K562 (cell line): Measurements from ENCODE around the gene ARHGEF7. TPM values are rescaled to one million over a fixed set of nuclear protein-coding genes. Genes with fewer than 3 reads are reported as not detected.

Experiments used
- ATAC-seq: fragments of 200-7000 bp; cut with Tn5 transposase; 3 replicates; pipeline ENCODE4 v1.9.1; 2020; ENCODE audit warnings: moderate library complexity
- BruUV-seq: library from RNA; stranded (reverse); fragments of 400-500 nt; replicated peaks from 2 replicates; lab custom pipeline; 2021; lab: Mats Ljungman, UMichigan
- CTCF ChIA-PET: fragments of 300-600 bp; formaldehyde crosslinking; extraction: SDS; loops from one replicate; lab custom pipeline; 2021; ENCODE audit warnings: low intra/inter-chr PET ratio; lab: Yijun Ruan, JAX
- POLR2A ChIA-PET: fragments of 300-600, 350-650 bp; sonication (Branson Sonifier 250); formaldehyde crosslinking; extraction: SDS; loops from one replicate; lab custom pipeline; 2021; ENCODE audit warnings: antibody characterized with exemption, inconsistent platforms; lab: Yijun Ruan, JAX
- DNase-seq, 4 experiments: peaks; one replicate each; pipeline versions ENCODE4 v3.0.0 to v3.0.0-alpha.2; 2011 to 2018; ENCODE audit warnings: low spot score in 3 of 4, mixed read lengths in 3 of 4; ENCODE audit errors: extremely low read depth in 1 of 4
- FAIRE-seq: peaks from 2 replicates; lab custom pipeline; 2011; peaks lifted over from hg19 to GRCh38; lab: Jason Lieb, UNC
- H2AFZ ChIP-seq: 2 replicates; pipeline ENCODE4 v1.6.0; 2011; ENCODE audit warnings: low read depth, low read length, control low read depth, inconsistent platforms
- H3K27ac ChIP-seq: fragments of 200-600 bp; 3 replicates; pipeline ENCODE4 v1.8.0; 2011; ENCODE audit warnings: low read depth, mild to moderate bottlenecking, control low read depth, inconsistent platforms, low read length, moderate library complexity, mixed read lengths; ENCODE audit errors: extremely low read depth
- H3K27me3 ChIP-seq, 2 experiments: fragments of 300-600 bp in 1 of 2; 2 replicates in 1 of 2; 3 replicates in 1 of 2; pipeline versions ENCODE4 v1.6.0 to v1.8.0; 2011; ENCODE audit warnings: inconsistent platforms in 2 of 2, low read length in 2 of 2, mild to moderate bottlenecking in 1 of 2, mixed read lengths in 1 of 2, moderate library complexity in 1 of 2; ENCODE audit not compliant: control insufficient read depth in 2 of 2, insufficient read depth in 2 of 2
- H3K36me3 ChIP-seq: fragments of 300-600 bp; 3 replicates; pipeline ENCODE4 v1.8.0; 2011; ENCODE audit warnings: mild to moderate bottlenecking, low read length, inconsistent platforms; ENCODE audit not compliant: control insufficient read depth, insufficient read depth
- H3K4me1 ChIP-seq, 2 experiments: fragments of 200-600 bp in 1 of 2; replicated peaks in 1 of 2; 2 replicates in 1 of 2; 3 replicates in 1 of 2; pipeline versions ENCODE4 v1.5.1 to v1.8.0; 2011; ENCODE audit warnings: inconsistent platforms in 2 of 2, low read length in 2 of 2, mild to moderate bottlenecking in 1 of 2, mixed read lengths in 1 of 2, moderate library complexity in 1 of 2; ENCODE audit not compliant: control insufficient read depth in 2 of 2, insufficient read depth in 2 of 2
- H3K4me2 ChIP-seq: 2 replicates; pipeline ENCODE4 v1.6.1; 2011; ENCODE audit warnings: low read length, control low read depth, inconsistent platforms, mixed read lengths; ENCODE audit not compliant: insufficient read depth
- H3K4me3 ChIP-seq: fragments of 200-600 bp; sonication (generic), shearing (Covaris generic); 2 replicates; pipeline ENCODE4 v1.5.1; 2016; ENCODE audit warnings: control low read depth, inconsistent platforms
- H3K79me2 ChIP-seq: fragments of 200-600 bp; 3 replicates; pipeline ENCODE4 v1.8.0; 2011; ENCODE audit warnings: low read length, inconsistent platforms; ENCODE audit not compliant: control insufficient read depth, insufficient read depth
- H3K9ac ChIP-seq, 2 experiments: 2 replicates each; pipeline versions ENCODE4 v1.6.0 to v1.6.1; 2011; ENCODE audit warnings: low read depth in 2 of 2, low read length in 2 of 2, control low read depth in 1 of 2, inconsistent platforms in 1 of 2, mild to moderate bottlenecking in 1 of 2, mixed read lengths in 1 of 2; ENCODE audit not compliant: insufficient read depth in 1 of 2
- H3K9me1 ChIP-seq: one replicate; pipeline ENCODE4 v1.6.0; 2011; ENCODE audit warnings: inconsistent platforms, mild to moderate bottlenecking, low read length, moderate library complexity; ENCODE audit not compliant: control insufficient read depth, insufficient read depth
- H3K9me3 ChIP-seq: replicated peaks from 2 replicates; pipeline ENCODE4 v1.5.1; 2011; ENCODE audit warnings: low read depth, low read length, inconsistent platforms; ENCODE audit not compliant: control insufficient read depth, insufficient read depth
- H4K20me1 ChIP-seq: replicated peaks from 2 replicates; pipeline ENCODE4 v1.6.1; 2011; ENCODE audit warnings: low read length, inconsistent platforms, mixed read lengths; ENCODE audit not compliant: control insufficient read depth, insufficient read depth
- CCNT2 ChIP-seq: IDR thresholded peaks from 2 replicates; pipeline ENCODE4 v1.6.1; 2011; ENCODE audit warnings: borderline replicate concordance, low read depth, mild to moderate bottlenecking, moderate library complexity, mixed read lengths, low read length; ENCODE audit not compliant: insufficient read length; ENCODE audit errors: extremely low read depth
- ETS2 ChIP-seq: IDR thresholded peaks from 2 replicates; pipeline ENCODE4 v1.6.1; 2016; ENCODE audit warnings: borderline replicate concordance, missing genetic modification characterization, mild to moderate bottlenecking, moderate library complexity, missing compliant biosample characterization; ENCODE audit not compliant: poor library complexity, severe bottlenecking
- FOXJ3 ChIP-seq: sonication (generic); formaldehyde crosslinking; IDR thresholded peaks from 2 replicates; pipeline ENCODE4 v1.4.0; 2020; ENCODE audit warnings: mild to moderate bottlenecking, missing genetic modification reagents
- IRF1 ChIP-seq: sonication (generic); formaldehyde crosslinking; IDR thresholded peaks from 2 replicates; pipeline ENCODE4 v1.8.0; 2022; ENCODE audit warnings: missing genetic modification reagents, mild to moderate bottlenecking, borderline replicate concordance
- NCOA4 ChIP-seq: fragments of 450-650 bp; IDR thresholded peaks from 2 replicates; pipeline ENCODE4 v1.6.1; 2018; ENCODE audit warnings: mild to moderate bottlenecking; ENCODE audit not compliant: partially characterized antibody
- RBM34 ChIP-seq: fragments of 200-400 bp; formaldehyde crosslinking; IDR thresholded peaks from 2 replicates; pipeline ENCODE4 v1.6.1; 2018; ENCODE audit warnings: low read length, borderline replicate concordance; ENCODE audit not compliant: insufficient read depth
- SUPT5H ChIP-seq: fragments of 450-650 bp; IDR thresholded peaks from 2 replicates; pipeline ENCODE4 v1.6.1; 2016
- TRIM28 ChIP-seq: fragments of 450-650 bp; IDR thresholded peaks from 2 replicates; pipeline ENCODE4 v1.6.1; 2017
- ZBTB34 ChIP-seq: fragments of 250-450 bp; sonication (Bioruptor Pico); IDR thresholded peaks from 2 replicates; pipeline ENCODE4 v1.8.0; 2021; ENCODE audit warnings: mild to moderate bottlenecking, moderate library complexity
- ZNF584 ChIP-seq: fragments of 200-800 bp; sonication (Bioruptor generic); IDR thresholded peaks from 2 replicates; pipeline ENCODE4 v1.6.1; 2016; ENCODE audit warnings: low read depth, mild to moderate bottlenecking, missing genetic modification characterization, missing compliant biosample characterization
- ZNF707 ChIP-seq: fragments of 250-450 bp; sonication (Bioruptor Pico); conservative IDR thresholded peaks from 2 replicates; pipeline ENCODE4 v1.8.0; 2022; ENCODE audit warnings: inconsistent platforms, mild to moderate bottlenecking, moderate library complexity
- WGBS: fragments of 100-300 bp; shearing (Covaris generic); methylation state at CpG from one replicate; pipeline ENCODE4 v1.1.6; 2016; ENCODE audit warnings: low coverage, mixed read lengths; ENCODE audit not compliant: insufficient coverage; ENCODE audit errors: missing lambda C conversion rate; 5-methylcytosine and 5-hydroxymethylcytosine counted together
- in situ Hi-C: fragments of 300-500 bp; cut with MboI; formaldehyde crosslinking; loops from 4 replicates; pipeline ENCODE4 v1.15.0; 2018; ENCODE audit warnings: inconsistent platforms, mixed read lengths
- intact Hi-C: fragments of 100-400 bp; cut with micrococcal nuclease; formaldehyde crosslinking; loops from 2 replicates; pipeline ENCODE4 v1.14.2; 2022
- polyA plus RNA-seq, 8 experiments: library from polyadenylated mRNA; depleted of rRNA in 4 of 8; stranded (reverse) in 5 of 8; unstranded in 3 of 8; fragments of >200 nt; fragmentation: Nextera tagmentation in 2 of 8; fragmentation: Illumina TruSeq in 1 of 8; extraction: Ambion mirVana in 2 of 8; extraction: Trizol in 1 of 8; gene quantifications; 2 replicates each; pipeline versions ENCODE4 v1.2.1 to v1.2.3, GENCODE V29; 2011 to 2014; ENCODE audit warnings: inconsistent platforms in 1 of 8, missing spikeins in 1 of 8
- total RNA-seq, 7 experiments: library from RNA; depleted of rRNA in 6 of 7; stranded (reverse); fragments of >200 nt in 6 of 7; fragmentation: Illumina TruSeq in 2 of 7; extraction: Trizol in 2 of 7; gene quantifications; 2 replicates each; pipeline versions ENCODE4 v1.2.1 to v1.2.3, GENCODE V29; 2011 to 2021; ENCODE audit warnings: low replicate concordance in 1 of 7

ARHGEF7 gene
- total and polyA plus RNA-seq, 9 of the 15 experiments (the other 6 are each of a cell fraction or from before 2014, with no cell fraction given), result 2.1 to 26.8 (median 17.5) TPM

GRCh38 chr13:111241006-111241755, 126.1 kb downstream of the ARHGEF7 start:
- Histone ChIP-seq H3K27ac (no peak overlapping the region), H3K36me3 (peaks cover 13% of the 10 kb centered on the region; the same call in 2 of the 3 replicates), H3K9ac (no peak overlapping the region), H3K4me3 (no peak overlapping the region), H3K79me2 (no peaks in the 10 kb centered on the region), H3K4me1 (no peaks in the 10 kb centered on the region), H2AFZ (no peak overlapping the region), H3K4me2 (no peak overlapping the region), H3K9me3 (no peaks in the 10 kb centered on the region), H3K9me1 (no peaks in the 10 kb centered on the region), H3K27me3 (no peaks in the 10 kb centered on the region), H4K20me1 (no peaks in the 10 kb centered on the region)
- ATAC-seq, result no peak
- 83% methylated on average over 10 of the region's 16 CpGs for WGBS
- in situ Hi-C loops (no loop called here), intact Hi-C loops (no loop called here)
- TF ChIP-seq SUPT5H, result no peak
- ChIA-PET POLR2A (no interaction called here), CTCF (no interaction called here)
- no peak for FAIRE-seq
- no peak for DNase-seq
- no TSS peak for BruUV-seq

GRCh38 chr13:111241862-111242261, 126.8 kb downstream of the ARHGEF7 start:
- H3K4me1 ChIP-seq, result no peaks in the 10 kb centered on the region
- no peaks in the 10 kb centered on the region for H3K79me2 ChIP-seq
- H3K9ac ChIP-seq, result no peak overlapping the region
- no peak for TF ChIP-seq RBM34
- no peak for TF ChIP-seq NCOA4
- no peak for TF ChIP-seq CCNT2
- no peak for TF ChIP-seq IRF1 (CRISPR knock-in tag)
- TF ChIP-seq ETS2 (tag), result no peak
- TF ChIP-seq ZBTB34 (CRISPR knock-in tag), result no peak
- no peak for TF ChIP-seq FOXJ3 (CRISPR knock-in tag)
- TF ChIP-seq ZNF584 (CRISPR knock-in tag), result no peak
- TF ChIP-seq ZNF707, result no peak
- no peak for TF ChIP-seq TRIM28
- H2AFZ ChIP-seq, result no peak overlapping the region
- H3K9me1 ChIP-seq, result no peaks in the 10 kb centered on the region
- DNase-seq (no peak), FAIRE-seq (no peak), ATAC-seq (no peak)
- H3K27ac ChIP-seq, result no peak overlapping the region
- POLR2A ChIA-PET, result no interaction called here
- CTCF ChIA-PET, result no interaction called here
- no TSS peak for BruUV-seq
- intact Hi-C loops (no loop called here), in situ Hi-C loops (no loop called here)
- H3K36me3 ChIP-seq, result peaks cover 19% of the 10 kb centered on the region; the same call in 2 of the 3 replicates
- H3K9me3 ChIP-seq, result no peaks in the 10 kb centered on the region
- no peaks in the 10 kb centered on the region for H4K20me1 ChIP-seq
- WGBS, result 88% methylated on average over 5 of the region's 11 CpGs
- no peak overlapping the region for H3K4me3 ChIP-seq
- H3K4me2 ChIP-seq, result no peak overlapping the region
- H3K27me3 ChIP-seq, result no peaks in the 10 kb centered on the region
